Fibroblast of upper back skin (primary cell): ENCODE data around the gene SORT1.
A peak's percentile ranks its signal among the peaks of the same experiment; 100 is the strongest.
"Not testable (repeated sequence)": the region's sequence is repeated elsewhere in the genome, so short reads cannot be mapped to it uniquely, and the experiment has no call there.

Experiments
- DNase-seq: peaks from one replicate; pipeline ENCODE4 v3.0.0-alpha.2; 2013

Gene SORT1

DNA sequence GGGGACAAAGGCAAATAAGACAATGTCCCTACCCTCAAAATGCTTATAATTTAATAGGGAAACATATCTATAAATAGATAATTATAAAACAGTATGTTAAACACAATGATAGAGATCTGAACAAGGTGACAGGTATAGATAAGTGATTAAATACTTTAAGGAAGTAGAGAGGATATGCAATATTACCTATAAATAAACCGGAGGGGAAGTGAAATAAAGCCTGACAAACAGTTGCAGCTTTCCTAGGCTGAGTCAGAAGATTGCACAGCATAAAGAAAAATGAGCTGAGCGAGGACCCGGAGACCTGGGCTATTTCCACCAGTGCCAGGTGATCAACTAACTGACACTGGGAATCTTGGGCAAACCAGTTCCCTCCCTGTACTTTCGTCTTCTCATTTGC is 103.2 kb downstream of the SORT1 start:
- no peak for DNase-seq

DNA sequence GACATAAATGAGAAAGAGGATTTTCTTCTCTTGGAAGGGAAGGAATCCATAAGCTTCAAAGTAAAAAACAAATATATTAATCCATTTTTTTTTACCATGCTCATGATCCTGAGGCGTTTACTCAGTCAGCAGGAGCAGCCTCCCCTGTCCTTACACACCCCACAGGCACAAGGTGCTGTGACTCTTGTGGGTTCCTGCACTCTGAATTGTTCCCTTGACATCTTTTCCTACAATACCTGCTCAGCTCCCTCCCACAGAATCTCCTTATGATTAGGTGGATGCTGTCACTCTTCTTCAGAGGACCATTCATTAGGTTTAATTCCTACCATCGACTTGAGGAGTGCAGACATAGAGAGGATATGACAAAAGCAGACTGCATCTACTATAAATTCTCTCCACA is 104.7 kb downstream of the SORT1 start:
- DNase-seq: no peak

DNA sequence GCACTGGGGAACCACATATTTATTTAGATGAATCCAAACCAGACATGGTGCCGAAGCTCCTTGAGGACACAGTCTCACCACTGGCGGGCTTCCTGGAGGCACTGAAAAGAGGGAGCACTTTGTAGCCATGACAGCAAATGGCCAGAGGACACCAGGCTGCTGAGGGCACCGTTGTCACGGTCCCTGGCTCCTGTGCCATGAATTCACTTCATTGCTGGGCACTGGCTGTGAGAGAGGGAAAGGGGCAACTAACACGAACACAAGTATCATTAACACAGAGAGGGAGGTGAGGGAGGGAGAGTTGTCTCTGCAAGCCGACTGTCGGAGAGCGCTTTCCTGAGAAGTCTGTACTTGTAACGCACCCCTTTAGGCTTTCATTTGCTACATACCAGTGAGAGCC is 105.4 kb downstream of the SORT1 start:
- no peak for DNase-seq

DNA sequence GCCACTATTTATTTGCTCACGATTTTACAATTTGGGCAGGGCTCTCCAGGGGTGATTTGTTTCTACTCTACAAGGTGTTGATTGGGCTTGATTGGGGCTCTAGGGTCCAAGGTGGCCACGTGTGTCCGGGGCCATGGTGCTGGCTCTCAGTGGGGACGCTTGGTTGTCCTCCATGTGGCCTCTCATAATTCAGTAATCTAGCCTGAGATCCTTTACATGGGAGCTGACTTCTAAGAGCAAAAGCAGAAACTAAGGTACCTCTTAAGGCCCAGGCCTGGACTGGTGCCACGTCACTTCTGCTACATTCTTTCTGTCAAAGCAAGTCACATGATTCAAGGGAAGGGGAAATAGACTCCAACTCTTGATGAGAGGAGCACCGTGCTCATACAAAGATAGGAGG is 106.7 kb downstream of the SORT1 start:
- no peak for DNase-seq

DNA sequence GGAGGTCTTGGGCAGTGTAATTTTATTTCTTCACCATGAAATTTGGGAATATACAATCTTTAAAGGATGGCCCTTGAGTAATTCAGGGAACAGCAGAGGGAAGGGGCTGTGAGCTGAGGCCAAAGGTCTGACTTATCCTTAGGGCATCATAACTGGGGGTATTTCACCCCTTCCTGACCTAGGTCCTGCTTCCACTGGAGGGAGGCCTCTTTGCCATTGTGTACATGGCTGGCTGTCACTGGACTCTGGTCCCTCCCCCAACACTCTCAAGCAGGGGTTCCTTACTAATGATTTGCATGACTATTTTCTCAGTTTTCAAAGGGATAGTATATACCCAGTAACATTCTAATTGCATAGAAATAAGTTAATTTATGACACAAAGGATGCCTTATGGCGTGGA is 107.6 kb downstream of the SORT1 start:
- DNase-seq: no peak

DNA sequence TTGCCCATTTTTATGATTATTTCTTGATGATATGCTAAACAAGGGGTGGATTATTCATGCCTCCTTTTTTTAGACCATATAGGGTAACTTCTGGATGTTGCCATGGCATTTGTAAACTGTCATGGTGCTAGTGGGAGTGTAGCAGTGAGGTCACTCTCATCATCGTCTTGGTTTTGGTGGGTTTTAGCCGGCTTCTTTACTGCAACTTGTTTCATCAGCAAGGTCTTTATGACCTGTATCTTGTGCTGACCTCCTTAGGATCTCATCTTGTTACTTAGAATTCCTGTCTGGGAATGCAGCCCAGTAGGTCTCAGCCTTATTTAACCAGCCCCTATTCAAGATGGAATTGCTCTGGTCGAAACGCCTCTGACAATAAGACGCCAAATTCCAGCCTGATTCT is 111.0 kb downstream of the SORT1 start:
- not testable (repeated sequence) for DNase-seq

DNA sequence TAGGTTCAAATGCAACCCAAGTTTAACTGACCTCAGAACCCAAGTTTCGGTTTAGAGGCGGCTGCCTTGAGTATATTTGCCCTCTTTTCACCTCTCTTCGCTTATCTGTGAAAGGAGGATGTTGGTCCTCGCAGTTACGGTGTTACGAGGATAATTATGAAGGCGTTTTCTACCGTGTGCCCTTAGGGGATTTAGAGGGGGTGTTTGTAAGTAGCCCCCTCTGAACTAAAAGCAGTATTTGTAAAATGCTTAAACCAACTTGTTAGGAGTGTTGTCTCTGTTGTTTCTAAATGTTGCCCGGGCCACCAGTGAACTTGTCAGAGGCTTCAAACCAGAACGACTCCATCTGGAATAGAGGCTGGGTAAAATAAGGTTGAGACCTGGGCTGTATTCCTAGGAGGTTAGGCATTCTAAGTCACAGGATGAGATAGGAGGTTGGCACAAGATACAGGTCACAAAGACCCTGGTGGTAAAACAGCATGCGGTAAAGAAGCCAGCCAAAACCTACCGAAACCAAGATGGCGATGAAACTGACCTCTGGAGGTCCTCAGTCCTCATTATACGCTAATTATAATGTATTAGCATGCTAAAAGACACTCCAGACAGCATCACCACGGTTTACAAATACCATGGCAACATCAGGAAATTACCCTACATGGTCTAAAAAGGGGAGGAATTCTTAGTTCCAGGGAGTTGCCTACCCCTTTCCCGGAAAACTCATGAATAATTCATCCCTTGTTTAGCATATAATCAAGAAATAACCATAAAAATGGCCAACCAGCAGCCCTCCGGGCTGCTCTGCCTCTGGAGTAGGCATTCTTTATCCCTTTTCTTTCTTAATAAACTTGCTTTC is 113.7 kb downstream of the SORT1 start:
- no peak for DNase-seq

DNA sequence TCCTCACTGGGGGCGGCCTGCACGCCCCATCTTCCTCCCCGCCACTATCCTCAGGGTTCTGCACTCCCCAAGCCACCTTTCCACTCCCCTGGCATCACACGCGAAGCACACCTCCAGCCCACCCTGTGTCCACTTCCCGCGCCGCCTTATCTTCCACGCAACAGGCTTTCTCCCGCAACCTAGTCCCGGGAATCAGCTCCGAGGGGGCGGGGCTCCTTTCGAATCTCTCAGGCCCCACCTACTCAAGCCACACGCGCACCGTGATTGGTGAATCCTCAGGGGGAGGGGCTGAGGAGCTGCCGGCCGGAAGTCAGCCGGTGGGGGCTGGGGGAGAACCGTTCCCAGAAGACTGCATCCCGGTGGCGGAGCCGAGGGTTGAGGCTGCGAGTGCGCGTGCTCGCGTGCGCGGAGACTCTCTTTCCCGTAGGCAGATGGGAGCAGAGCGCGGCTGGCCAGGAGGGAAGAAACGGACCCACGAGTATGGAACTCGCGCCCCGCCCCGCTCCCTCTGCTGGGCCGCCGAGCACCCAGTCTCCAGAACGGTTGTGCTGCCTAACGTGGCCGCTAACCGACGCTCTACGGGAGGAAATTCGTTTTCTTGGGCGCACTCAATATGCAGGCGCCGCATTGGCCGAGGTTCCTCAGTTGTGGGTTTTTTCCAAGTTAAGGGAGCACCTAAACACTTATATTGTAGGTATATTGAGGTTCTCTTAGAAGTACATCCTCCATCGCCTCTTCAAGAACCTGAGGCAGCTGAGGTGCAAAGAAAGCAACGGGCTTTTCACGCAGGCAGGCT is 114.6 kb downstream of the SORT1 start, which contains the start of gene PSRC1:
Gene PSRC1, minus strand, starts transcription at position 194 of the 796 bp plus-strand sequence.
- DNase-seq: peak; percentile 97

DNA sequence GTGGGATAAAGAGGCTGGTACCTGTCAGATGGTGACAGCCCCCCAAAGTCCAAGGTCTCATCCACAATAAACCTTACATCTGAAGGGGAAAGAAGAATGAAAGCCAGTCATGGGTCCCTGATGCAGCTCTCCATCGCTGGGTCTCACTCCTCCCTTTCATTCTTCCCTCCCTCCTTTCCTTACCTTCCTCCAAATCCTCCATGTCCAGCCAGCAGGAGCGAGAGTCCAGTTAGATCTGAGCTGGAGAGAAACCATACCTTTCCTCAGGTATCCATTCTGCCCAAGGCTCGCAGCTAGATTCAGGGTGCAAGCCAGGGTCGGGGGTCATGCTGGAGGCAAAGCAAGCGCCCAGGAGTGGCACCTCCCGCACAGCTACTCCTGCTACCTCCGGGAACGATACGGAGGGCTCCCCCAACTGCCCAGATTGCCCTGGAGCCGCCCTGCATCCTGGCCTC is 115.2 kb downstream of the SORT1 start:
- DNase-seq: no peak

DNA sequence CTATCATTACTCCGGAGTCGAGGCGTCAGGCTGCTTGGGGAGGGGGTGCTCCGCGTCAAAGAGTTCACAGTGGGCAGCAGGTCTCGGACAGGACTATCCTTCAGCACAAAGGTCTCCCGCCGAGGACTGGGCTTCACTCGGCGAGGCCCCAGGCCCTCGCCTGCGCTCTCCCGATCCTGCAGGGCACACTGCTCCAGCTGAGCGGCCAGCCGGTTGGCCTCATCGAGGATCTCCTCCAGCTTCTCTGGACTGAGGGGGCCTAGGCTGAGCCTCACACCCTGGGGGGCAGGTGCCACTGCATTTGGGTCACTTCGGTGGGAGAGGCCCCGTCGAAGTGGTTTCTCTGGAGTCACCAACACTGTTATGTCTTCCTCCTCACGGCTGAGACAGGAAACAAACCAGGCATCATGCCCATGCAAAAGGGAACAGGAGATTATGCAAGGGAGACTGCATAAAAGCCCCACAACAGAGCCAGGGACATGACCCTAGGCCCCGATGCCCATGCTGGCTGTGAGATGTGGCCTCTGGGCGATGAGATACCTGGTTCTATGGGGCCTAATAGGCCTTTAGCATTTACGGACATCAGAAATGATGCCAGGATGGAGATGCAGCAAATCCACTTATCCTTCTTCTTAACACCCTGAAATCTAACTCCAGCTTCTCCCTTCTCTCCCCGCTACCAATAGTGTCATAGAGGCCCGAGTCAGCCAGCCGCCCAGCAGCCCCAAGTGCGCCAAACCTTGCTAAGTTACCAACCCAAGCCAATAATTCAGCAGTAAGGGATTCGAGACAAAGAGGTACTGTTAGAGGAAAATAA is 115.8 kb downstream of the SORT1 start:
- no peak for DNase-seq

DNA sequence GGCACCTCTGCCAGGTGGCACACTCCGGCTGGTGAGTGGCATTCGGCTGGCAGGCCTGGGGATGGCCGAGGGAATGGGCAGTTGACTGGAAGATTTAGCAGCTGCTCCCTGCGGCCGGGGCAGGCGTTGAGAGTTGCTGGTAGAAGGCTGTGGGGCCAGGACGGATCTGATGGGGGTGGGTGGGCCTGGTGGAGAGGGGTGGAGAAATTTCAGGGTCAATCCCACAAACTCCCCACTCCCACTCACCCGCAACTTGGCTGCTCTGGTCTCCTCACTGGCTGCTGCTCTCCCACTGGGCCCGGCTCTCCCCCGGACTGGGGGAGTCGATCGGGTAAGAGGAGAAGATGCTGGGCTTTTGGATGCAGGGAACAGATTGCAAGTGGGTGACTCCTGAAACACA is 116.9 kb downstream of the SORT1 start:
- no peak for DNase-seq

DNA sequence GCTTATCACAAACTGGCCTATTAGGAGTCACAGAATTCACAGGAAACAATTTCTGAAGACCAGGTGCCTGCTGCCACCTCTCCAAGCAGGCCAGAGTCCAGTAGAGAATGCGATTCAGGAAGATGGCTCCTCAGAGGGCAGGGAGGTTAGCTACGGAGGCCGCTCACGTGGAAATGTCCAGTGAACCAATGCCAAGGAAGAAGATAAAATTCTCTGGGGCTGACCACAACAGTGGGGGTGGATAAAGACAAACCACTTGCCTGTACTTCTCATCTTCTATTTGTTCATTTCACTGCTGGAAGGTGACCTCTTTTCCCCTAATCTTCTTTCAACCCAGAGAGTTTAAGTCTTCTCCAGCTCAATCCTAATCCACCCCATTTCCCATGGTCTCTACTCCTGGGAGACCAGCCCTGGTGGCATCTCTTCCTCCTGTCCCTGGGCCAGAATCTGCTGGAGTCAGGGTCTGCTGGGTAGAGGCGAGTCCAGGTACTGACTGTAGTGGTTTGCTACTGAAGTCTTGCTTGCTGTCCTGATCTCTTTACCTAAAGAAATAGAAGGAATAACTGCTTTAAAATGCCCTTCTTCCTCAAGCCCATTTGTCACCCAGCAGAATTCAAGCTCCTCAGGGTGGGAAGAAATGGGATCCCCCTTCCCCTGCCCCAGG is 118.0 kb downstream of the SORT1 start:
- DNase-seq: no peak

DNA sequence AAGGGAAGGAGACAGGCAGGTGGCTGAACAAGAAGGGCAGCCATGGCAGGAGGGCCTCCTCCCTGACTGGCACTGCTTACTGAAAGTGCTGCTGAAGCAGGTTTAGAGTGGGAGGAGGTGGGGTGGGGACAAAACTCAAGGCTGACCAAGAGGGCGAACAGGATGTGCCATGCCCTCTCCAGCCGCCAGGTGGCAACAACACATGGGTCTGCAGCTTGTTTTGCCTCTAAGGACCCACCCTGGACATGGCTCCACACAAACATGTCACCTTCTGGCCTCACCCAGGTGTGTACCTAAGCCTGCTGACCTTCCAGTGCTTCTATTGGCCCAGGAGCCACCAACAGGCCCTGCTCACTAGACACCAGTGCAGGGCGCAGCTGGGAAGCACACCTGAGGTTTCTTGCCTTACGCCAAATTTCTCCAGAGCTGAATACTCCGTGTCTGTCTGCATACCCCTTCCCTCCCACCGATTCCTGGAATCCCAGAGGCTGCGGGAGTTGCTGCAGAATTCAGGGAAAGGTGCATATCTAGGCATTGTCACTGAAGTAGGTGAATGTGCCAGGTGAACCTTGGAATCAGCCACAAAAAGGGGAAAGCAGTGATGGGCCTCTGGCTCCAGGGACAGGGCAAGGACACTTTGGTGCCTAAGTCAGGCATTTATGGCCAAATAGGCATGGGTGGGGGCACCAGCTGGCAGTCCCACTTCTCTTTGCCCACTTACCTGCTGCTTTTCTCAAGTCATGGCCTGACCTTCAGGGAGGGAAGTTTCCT is 120.1 kb downstream of the SORT1 start:
- DNase-seq: peak; percentile 57

DNA sequence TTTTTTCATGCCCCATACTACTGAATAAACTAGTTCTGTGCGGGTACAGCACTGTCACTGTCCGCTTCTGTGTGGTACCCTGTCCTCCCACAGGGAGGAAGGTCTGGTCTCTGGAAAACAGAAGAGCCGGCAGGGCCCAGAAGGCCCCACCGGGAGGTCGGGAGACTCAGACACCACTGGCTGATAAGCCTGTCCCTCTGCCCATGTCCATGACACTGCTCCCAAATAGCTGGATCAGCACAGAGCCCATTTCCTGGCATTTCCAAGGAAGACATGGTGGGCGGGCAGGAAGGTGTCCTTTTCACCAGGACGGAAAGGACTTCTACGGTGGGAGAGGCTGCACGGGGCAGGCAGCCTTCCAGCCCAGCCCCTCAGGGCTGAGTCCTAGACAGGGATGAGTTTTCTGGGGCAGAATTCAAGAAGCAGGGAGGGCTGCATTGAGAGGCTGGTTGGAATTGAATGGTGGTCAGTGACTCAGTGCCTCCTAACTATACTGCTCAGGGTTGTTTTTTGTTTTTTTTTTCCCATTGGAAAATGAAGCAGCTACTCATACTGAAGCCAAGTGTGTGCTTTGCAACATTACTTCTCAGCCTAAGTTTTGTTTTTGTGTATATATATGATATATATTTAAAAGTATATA is 121.9 kb downstream of the SORT1 start:
- peak; percentile 72 for DNase-seq

DNA sequence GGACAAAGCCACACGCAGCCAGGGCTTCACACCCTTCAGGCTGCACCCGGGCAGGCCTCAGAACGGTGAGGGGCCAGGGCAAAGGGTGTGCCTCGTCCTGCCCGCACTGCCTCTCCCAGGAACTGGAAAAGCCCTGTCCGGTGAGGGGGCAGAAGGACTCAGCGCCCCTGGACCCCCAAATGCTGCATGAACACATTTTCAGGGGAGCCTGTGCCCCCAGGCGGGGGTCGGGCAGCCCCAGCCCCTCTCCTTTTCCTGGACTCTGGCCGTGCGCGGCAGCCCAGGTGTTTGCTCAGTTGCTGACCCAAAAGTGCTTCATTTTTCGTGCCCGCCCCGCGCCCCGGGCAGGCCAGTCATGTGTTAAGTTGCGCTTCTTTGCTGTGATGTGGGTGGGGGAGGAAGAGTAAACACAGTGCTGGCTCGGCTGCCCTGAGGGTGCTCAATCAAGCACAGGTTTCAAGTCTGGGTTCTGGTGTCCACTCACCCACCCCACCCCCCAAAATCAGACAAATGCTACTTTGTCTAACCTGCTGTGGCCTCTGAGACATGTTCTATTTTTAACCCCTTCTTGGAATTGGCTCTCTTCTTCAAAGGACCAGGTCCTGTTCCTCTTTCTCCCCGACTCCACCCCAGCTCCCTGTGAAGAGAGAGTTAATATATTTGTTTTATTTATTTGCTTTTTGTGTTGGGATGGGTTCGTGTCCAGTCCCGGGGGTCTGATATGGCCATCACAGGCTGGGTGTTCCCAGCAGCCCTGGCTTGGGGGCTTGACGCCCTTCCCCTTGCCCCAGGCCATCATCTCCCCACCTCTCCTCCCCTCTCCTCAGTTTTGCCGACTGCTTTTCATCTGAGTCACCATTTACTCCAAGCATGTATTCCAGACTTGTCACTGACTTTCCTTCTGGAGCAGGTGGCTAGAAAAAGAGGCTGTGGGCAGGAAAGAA is 122.9 kb downstream of the SORT1 start:
- DNase-seq: peak; percentile 67

DNA sequence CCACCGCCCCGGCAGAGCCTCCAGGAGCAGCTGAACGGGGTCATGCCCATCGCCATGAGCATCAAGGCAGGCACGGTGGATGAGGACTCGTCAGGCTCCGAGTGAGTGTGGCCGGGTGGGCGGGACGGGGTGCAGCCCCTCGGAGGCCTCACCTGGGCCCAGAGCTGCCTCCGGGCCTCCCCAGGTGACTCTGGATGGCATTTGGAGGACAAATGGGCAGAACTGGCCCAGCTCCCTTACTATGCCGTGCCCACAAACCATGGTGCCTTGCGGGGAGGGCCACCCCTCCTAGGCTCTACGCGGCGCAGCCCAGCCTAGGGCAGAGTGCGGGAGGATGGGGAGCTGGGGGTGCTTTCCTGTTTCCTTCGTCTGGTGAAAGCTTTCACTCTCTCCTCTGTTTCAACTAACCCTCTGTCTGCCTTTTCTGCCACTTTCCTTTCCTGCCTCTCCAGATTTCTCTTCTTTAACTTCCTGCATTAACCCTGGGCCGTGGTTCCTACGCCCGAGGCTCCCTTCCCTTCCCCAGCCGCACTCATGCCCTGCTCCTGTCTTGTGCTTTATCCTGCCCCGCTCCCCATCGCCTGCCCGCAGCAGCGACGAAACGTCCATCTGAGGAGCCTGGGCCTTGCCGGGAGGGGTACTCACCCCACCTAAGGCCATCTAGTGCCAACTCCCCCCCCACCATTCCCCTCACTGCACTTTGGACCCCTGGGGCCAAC is 124.0 kb downstream of the SORT1 start:
- DNase-seq: no peak

DNA sequence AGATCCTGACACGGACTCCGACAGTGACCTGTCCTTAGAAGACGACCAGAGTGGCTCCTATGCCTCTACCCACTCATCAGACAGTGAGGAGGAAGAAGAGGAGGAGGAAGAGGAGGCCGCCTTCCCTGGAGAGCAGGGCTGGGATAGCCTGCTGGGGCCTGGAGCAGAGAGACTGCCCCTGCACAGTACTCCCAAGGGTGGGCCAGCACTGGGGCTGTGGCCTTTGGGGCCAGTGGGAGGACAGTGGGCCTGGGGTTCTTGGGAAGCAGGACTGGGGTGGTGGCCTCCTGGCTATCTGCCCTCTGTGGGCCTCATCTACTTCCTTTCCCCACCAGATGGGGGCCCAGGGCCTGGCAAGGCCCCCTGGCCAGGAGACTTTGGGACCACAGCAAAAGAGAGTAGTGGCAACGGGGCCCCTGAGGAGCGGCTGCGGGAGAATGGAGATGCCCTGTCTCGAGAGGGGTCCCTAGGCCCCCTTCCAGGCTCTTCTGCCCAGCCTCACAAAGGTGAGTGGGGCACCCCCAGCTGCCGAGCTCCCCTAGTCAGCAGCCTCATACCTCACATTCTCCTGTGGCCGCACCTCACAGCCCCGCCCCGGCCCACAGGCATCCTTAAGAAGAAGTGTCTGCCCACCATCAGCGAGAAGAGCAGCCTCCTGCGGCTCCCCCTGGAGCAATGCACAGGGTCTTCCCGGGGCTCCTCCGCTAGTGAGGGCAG is 124.7 kb downstream of the SORT1 start:
- no peak for DNase-seq

DNA sequence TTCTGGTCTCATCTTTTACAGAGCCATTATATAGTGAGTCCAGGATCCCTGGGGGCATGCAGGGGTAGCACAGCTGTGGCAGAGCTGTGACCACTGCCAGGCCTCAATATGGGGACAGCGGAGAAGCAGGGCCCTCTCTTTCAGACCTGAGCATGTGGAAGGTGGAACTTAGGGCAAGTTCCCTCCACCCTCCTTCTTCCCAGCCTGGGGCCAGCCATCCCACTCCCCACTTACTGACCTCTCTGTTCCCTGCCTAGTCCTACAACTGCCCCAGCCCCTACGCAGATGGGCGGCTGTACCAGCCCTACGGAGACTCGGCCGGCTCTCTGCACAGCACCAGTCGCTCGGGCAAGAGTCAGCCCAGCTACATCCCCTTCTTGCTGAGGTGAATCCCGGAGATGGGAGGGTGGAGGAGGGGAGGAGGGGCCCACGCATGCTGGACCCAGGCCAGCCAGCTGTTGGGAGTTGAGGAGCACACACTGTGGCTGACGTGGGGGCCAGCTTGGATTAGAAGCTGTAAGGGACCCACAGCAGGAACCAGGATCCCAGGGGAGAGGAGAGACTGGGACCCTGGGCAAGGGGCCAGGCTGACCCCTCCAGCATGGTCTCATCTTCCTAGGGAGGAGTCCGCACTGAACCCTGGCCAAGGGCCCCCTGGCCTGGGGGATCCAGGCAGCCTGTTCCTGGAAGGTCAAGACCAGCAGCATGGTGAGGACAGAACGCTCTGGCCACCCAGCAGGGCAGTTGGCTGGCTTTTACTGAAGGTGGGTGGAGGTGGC is 125.5 kb downstream of the SORT1 start:
- DNase-seq: no peak
